Measurements from ENCODE around the gene GPR137B. TPM values are rescaled to one million over a fixed set of nuclear protein-coding genes. Genes with fewer than 3 reads are reported as not detected.

Gene GPR137B
- total RNA-seq, 3 donors from 2014 or later, result 6.0 to 13.3 (median 8.5) TPM

GRCh38 chr1:236150986-236151385, 8.6 kb downstream of the GPR137B start:
- no peaks in the 10 kb centered on the region for H3K9me3 ChIP-seq
- ATAC-seq (no peak), DNase-seq (no peak)
- no peak for TF ChIP-seq CTCF (IDR thresholded peaks at IDR 0.05)
- intact Hi-C loops (cut with DNase I, micrococcal nuclease), result no loop called here
- H3K4me3 ChIP-seq, result no peak overlapping the region
- H3K4me1 ChIP-seq (ENCODE audit: low read depth), result no peaks in the 10 kb centered on the region
- H3K36me3 ChIP-seq (ENCODE audit: low read depth), result no peaks in the 10 kb centered on the region

GRCh38 chr1:236151739-236152424, 9.5 kb downstream of the GPR137B start:
- Histone ChIP-seq H3K9me3 (no peaks in the 10 kb centered on the region), H3K4me3 (no peak overlapping the region), H3K4me1 (ENCODE audit: low read depth) (no peaks in the 10 kb centered on the region), H3K36me3 (ENCODE audit: low read depth) (no peaks in the 10 kb centered on the region)
- no peak for DNase-seq
- intact Hi-C loops (cut with DNase I, micrococcal nuclease), result no loop called here
- no peak for ATAC-seq
- TF ChIP-seq CTCF (IDR thresholded peaks at IDR 0.05), result no peak

GRCh38 chr1:236154126-236154525, 11.8 kb downstream of the GPR137B start:
- Histone ChIP-seq H3K36me3 (ENCODE audit: low read depth) (no peaks in the 10 kb centered on the region), H3K4me1 (ENCODE audit: low read depth) (no peaks in the 10 kb centered on the region), H3K9me3 (no peaks in the 10 kb centered on the region), H3K4me3 (no peak overlapping the region)
- DNase-seq (no peak), ATAC-seq (no peak)
- TF ChIP-seq CTCF (IDR thresholded peaks at IDR 0.05), result no peak
- intact Hi-C loops (cut with DNase I, micrococcal nuclease), result no loop called here

GRCh38 chr1:236154671-236155398, 12.5 kb downstream of the GPR137B start:
- no peak for TF ChIP-seq CTCF (IDR thresholded peaks at IDR 0.05)
- intact Hi-C loops (cut with DNase I, micrococcal nuclease), result no loop called here
- Histone ChIP-seq H3K9me3 (no peaks in the 10 kb centered on the region), H3K4me1 (ENCODE audit: low read depth) (no peaks in the 10 kb centered on the region), H3K36me3 (ENCODE audit: low read depth) (no peaks in the 10 kb centered on the region), H3K4me3 (no peak overlapping the region)
- ATAC-seq (no peak), DNase-seq (no peak)

GRCh38 chr1:236155399-236155767, 13.0 kb downstream of the GPR137B start:
- DNase-seq (no peak), ATAC-seq (no peak)
- Histone ChIP-seq H3K36me3 (ENCODE audit: low read depth) (no peaks in the 10 kb centered on the region), H3K4me1 (ENCODE audit: low read depth) (no peaks in the 10 kb centered on the region), H3K4me3 (no peak overlapping the region), H3K9me3 (no peaks in the 10 kb centered on the region)
- intact Hi-C loops (cut with DNase I, micrococcal nuclease), result no loop called here
- TF ChIP-seq CTCF (IDR thresholded peaks at IDR 0.05), result no peak

Measured in mucosa of descending colon (tissue), 3 donors.